ENCODE data around the gene SPARC.
"Not testable (repeated sequence)": the region's sequence is repeated elsewhere in the genome, so short reads cannot be mapped to it uniquely, and the experiment has no call there.

GRCh38 chr5:151729597-151729996 is 42.9 kb upstream of the SPARC start:
- not testable (repeated sequence) for TF ChIP-seq CTCF (conservative IDR thresholded peaks at IDR 0.05; ENCODE audit: low read length); EZH2phosphoT487 (IDR thresholded peaks at IDR 0.05; ENCODE audit: borderline replicate concordance)

All from Loucy (cell line).